ENCODE data around the gene KLF16.

KLF16 gene

DNA sequence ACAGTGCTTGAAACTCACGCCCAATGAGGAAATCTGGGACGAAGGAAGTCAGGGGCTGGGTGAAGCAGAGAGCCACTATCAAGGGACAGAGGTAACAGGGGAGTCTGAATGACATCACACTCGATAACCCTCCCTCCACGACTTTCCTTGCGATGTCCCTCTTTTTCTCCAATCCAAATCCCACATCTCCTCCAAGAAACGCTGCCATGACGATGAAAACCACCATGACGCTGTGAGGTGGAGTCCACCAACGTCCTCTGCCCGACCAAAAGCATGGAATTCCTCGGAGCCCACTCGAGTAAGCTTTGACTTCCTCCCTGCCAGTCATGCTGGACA is 16.1 kb downstream of the KLF16 start (continued):
- no peak for TF ChIP-seq TCF4 (CRISPR knock-in tag; IDR thresholded peaks at IDR 0.05; ENCODE audit: borderline replicate concordance)
- TF ChIP-seq, protein P1, sequence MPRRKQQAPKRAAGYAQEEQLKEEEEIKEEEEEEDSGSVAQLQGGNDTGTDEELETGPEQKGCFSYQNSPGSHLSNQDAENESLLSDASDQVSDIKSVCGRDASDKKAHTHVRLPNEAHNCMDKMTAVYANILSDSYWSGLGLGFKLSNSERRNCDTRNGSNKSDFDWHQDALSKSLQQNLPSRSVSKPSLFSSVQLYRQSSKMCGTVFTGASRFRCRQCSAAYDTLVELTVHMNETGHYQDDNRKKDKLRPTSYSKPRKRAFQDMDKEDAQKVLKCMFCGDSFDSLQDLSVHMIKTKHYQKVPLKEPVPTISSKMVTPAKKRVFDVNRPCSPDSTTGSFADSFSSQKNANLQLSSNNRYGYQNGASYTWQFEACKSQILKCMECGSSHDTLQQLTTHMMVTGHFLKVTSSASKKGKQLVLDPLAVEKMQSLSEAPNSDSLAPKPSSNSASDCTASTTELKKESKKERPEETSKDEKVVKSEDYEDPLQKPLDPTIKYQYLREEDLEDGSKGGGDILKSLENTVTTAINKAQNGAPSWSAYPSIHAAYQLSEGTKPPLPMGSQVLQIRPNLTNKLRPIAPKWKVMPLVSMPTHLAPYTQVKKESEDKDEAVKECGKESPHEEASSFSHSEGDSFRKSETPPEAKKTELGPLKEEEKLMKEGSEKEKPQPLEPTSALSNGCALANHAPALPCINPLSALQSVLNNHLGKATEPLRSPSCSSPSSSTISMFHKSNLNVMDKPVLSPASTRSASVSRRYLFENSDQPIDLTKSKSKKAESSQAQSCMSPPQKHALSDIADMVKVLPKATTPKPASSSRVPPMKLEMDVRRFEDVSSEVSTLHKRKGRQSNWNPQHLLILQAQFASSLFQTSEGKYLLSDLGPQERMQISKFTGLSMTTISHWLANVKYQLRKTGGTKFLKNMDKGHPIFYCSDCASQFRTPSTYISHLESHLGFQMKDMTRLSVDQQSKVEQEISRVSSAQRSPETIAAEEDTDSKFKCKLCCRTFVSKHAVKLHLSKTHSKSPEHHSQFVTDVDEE (CRISPR knock-in tag; IDR thresholded peaks at IDR 0.05) = no peak
- TF ChIP-seq, protein P2, sequence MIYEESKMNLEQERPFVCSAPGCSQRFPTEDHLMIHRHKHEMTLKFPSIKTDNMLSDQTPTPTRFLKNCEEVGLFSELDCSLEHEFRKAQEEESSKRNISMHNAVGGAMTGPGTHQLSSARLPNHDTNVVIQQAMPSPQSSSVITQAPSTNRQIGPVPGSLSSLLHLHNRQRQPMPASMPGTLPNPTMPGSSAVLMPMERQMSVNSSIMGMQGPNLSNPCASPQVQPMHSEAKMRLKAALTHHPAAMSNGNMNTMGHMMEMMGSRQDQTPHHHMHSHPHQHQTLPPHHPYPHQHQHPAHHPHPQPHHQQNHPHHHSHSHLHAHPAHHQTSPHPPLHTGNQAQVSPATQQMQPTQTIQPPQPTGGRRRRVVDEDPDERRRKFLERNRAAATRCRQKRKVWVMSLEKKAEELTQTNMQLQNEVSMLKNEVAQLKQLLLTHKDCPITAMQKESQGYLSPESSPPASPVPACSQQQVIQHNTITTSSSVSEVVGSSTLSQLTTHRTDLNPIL (CRISPR knock-in tag; IDR thresholded peaks at IDR 0.05; ENCODE audit: low read depth) = no peak

DNA sequence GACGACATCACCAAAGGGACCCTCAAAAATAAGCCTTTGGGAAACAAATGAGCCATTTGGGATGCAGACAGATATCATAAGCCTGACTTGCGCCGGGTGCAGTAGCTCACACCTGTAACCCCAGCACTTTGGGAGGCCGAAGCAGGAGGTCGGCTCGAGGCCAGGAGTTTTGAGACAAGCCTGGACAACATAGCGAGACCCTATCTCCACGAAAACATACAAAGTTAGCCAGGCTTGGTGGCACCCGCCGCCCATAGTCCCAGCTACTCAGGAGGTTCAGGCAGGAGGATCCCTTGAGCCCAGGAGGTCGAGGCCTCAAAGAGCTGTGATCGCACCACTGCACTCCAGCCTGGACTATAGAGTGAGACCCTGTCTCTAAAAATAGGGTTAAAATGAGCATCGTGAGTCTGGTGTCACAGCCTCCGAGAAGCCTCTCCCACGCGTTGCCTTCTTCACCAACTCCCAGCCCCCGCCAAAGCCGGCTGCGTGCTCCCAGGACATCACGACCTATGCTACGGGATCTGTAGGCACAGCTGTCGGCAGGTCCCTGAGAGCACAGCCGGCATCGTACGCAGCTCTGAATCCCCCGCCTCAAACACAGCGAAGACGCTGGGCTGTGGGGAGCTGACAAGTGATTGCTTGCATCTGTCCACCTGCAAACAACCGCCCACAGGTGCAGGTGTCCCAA is 16.7 kb downstream of the KLF16 start:
- TF ChIP-seq ARNTL (CRISPR knock-in tag; IDR thresholded peaks at IDR 0.05; ENCODE audit: borderline replicate concordance, low read depth) (no peak), ZC3H10 (CRISPR knock-in tag; IDR thresholded peaks at IDR 0.05) (no peak), PPARA (CRISPR knock-in tag; IDR thresholded peaks at IDR 0.05; ENCODE audit: borderline replicate concordance) (no peak), OSR1 (CRISPR knock-in tag; IDR thresholded peaks at IDR 0.05) (no peak), CSDC2 (CRISPR knock-in tag; IDR thresholded peaks at IDR 0.05) (no peak), ZFP30 (CRISPR knock-in tag; IDR thresholded peaks at IDR 0.05) (no peak), SNAI2 (CRISPR knock-in tag; IDR thresholded peaks at IDR 0.05) (no peak), TCF4 (CRISPR knock-in tag; IDR thresholded peaks at IDR 0.05; ENCODE audit: borderline replicate concordance) (no peak)
- TF ChIP-seq, protein P3, sequence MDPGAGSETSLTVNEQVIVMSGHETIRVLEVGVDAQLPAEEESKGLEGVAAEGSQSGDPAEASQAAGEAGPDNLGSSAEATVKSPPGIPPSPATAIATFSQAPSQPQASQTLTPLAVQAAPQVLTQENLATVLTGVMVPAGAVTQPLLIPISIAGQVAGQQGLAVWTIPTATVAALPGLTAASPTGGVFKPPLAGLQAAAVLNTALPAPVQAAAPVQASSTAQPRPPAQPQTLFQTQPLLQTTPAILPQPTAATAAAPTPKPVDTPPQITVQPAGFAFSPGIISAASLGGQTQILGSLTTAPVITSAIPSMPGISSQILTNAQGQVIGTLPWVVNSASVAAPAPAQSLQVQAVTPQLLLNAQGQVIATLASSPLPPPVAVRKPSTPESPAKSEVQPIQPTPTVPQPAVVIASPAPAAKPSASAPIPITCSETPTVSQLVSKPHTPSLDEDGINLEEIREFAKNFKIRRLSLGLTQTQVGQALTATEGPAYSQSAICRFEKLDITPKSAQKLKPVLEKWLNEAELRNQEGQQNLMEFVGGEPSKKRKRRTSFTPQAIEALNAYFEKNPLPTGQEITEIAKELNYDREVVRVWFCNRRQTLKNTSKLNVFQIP (CRISPR knock-in tag; IDR thresholded peaks at IDR 0.05; ENCODE audit: borderline replicate concordance, low read depth) = no peak
- ATAC-seq = no peak

DNA sequence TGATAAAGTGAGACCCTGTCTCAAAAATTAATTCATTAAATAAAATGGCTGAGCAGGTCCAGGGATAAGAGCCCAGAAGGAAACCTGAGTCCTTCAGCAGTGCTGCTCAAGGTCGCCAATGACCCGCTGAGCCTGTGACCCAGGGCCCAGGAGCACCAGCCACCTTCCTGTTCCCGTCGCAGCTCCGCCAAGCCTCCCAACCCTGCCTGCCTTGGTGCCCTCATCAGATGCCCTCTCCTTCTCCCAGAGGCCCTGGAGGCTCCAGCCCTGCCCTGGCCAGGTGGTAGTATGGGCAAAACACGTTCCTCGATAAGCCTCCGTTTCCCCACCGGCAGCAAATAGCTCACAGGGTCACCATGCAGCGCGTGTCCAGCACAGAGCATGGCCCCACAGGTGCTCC is 17.7 kb downstream of the KLF16 start:
- ATAC-seq = no peak

More for the DNA sequence above, 17.7 kb downstream of the KLF16 start:
- TF ChIP-seq ARNTL (CRISPR knock-in tag; IDR thresholded peaks at IDR 0.05; ENCODE audit: borderline replicate concordance, low read depth) (no peak), SNAI2 (CRISPR knock-in tag; IDR thresholded peaks at IDR 0.05) (no peak), ZNF70 (CRISPR knock-in tag; IDR thresholded peaks at IDR 0.05) (no peak), GLIS3 (CRISPR knock-in tag; IDR thresholded peaks at IDR 0.05) (no peak), TOX (CRISPR knock-in tag; IDR thresholded peaks at IDR 0.05; ENCODE audit: borderline replicate concordance) (no peak), BACH2 (CRISPR knock-in tag; IDR thresholded peaks at IDR 0.05; ENCODE audit: borderline replicate concordance) (no peak), ESRRG (CRISPR knock-in tag; IDR thresholded peaks at IDR 0.05) (no peak), ZNF8 (CRISPR knock-in tag; IDR thresholded peaks at IDR 0.05) (no peak)
- TF ChIP-seq, protein P4, sequence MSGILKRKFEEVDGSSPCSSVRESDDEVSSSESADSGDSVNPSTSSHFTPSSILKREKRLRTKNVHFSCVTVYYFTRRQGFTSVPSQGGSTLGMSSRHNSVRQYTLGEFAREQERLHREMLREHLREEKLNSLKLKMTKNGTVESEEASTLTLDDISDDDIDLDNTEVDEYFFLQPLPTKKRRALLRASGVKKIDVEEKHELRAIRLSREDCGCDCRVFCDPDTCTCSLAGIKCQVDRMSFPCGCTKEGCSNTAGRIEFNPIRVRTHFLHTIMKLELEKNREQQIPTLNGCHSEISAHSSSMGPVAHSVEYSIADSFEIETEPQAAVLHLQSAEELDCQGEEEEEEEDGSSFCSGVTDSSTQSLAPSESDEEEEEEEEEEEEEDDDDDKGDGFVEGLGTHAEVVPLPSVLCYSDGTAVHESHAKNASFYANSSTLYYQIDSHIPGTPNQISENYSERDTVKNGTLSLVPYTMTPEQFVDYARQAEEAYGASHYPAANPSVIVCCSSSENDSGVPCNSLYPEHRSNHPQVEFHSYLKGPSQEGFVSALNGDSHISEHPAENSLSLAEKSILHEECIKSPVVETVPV (CRISPR knock-in tag; IDR thresholded peaks at IDR 0.05) = no peak
- TF ChIP-seq, protein P5, sequence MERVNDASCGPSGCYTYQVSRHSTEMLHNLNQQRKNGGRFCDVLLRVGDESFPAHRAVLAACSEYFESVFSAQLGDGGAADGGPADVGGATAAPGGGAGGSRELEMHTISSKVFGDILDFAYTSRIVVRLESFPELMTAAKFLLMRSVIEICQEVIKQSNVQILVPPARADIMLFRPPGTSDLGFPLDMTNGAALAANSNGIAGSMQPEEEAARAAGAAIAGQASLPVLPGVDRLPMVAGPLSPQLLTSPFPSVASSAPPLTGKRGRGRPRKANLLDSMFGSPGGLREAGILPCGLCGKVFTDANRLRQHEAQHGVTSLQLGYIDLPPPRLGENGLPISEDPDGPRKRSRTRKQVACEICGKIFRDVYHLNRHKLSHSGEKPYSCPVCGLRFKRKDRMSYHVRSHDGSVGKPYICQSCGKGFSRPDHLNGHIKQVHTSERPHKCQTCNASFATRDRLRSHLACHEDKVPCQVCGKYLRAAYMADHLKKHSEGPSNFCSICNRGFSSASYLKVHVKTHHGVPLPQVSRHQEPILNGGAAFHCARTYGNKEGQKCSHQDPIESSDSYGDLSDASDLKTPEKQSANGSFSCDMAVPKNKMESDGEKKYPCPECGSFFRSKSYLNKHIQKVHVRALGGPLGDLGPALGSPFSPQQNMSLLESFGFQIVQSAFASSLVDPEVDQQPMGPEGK (CRISPR knock-in tag; IDR thresholded peaks at IDR 0.05; ENCODE audit: borderline replicate concordance) = no peak
- TF ChIP-seq, protein P1 (CRISPR knock-in tag; IDR thresholded peaks at IDR 0.05) = no peak
- TF ChIP-seq, protein P2 (CRISPR knock-in tag; IDR thresholded peaks at IDR 0.05; ENCODE audit: low read depth) = no peak
